DMS 273 (cell line): Measurements from ENCODE around the gene MEIOSIN.

ENCODE experiments used
- DNase-seq: peaks from one replicate; lab custom pipeline; 2025; ENCODE audit not compliant: unreplicated experiment; lab: John Stamatoyannopoulos, UW

MEIOSIN gene

GRCh38 chr19:45764945-45765701 lies 31.9 kb downstream of the MEIOSIN start:
- no peak for DNase-seq

DNA sequence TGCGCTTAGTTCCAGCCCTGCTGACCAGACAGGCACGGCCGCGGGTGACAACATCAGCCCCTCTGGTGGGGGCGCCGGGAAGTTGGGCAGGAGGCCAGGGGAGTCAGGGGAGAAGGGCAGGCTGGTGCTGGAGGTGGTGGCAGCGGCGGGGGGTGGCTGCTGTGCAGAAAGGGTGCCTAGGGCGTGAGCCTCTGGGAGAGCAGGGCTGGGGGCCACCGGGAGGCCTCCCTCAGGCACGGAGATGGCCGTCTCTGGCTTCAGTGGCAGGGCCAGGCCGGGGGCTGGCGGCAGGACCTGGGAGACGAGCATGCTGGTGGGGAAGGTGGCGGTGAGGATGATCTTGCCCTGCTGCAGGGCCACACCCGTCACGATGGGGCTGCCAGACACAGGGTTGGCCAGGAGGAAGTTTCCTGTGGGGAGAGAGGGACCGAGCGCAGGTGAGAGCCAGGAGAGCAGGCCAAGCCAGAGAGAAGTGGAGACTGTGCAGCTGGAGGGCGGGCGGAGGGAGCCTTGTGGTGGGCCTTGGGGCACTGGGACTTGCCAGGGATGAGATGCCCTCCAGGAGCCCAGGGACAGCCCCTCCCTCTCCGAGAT lies 32.6 kb downstream of the MEIOSIN start:
- no peak for DNase-seq

GRCh38 chr19:45766296-45766868 lies 33.1 kb downstream of the MEIOSIN start:
- no peak for DNase-seq

DNA sequence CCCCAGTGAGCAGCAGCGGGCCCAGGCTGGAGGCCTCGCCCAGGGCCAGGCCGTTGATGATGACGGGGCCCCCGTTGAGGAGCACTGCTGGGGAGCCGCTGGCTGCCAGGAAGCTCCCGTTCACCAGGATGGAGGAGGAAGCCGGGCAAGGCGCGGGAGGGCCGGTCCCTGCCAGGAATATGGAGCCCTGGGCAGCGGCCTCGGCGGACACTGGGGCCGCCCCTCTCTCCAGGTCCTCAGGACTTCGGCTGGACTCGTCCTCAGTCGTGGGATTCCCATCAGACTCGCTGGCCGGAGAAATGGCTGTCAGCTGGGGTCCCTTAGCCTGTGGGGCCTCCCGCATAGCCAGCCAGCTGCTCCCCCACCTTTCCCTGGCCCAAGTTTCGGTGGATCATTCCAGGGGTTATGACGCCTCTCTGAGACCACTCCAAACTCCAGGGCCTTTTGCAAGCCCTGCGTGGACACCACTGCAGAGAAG lies 33.7 kb downstream of the MEIOSIN start:
- no peak for DNase-seq

- peak; percentile 91 for DNase-seq
Observed at GRCh38 chr19:45767410-45767880, 34.2 kb downstream of the MEIOSIN start.

GRCh38 chr19:45767881-45768654 lies 34.8 kb downstream of the MEIOSIN start:
- peak; percentile 87 for DNase-seq

DNA sequence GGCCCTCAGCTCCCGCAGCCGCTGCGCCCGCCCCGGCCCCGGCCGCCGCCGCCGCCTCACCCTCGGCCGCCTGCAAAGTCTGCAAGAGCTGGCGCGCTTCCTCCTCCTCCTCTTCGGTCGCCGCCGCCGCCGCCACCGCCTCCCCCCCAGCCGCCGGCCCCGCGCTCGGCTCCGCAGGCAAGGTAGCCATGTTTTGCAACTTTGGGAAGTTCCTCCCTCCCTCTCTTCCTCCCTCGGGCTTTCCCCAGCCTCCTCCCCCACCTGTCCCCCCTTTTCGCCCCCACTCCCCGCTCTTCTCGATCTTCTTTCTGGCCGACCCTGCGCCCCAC lies 35.4 kb downstream of the MEIOSIN start:
- DNase-seq = peak; percentile 85

DNA sequence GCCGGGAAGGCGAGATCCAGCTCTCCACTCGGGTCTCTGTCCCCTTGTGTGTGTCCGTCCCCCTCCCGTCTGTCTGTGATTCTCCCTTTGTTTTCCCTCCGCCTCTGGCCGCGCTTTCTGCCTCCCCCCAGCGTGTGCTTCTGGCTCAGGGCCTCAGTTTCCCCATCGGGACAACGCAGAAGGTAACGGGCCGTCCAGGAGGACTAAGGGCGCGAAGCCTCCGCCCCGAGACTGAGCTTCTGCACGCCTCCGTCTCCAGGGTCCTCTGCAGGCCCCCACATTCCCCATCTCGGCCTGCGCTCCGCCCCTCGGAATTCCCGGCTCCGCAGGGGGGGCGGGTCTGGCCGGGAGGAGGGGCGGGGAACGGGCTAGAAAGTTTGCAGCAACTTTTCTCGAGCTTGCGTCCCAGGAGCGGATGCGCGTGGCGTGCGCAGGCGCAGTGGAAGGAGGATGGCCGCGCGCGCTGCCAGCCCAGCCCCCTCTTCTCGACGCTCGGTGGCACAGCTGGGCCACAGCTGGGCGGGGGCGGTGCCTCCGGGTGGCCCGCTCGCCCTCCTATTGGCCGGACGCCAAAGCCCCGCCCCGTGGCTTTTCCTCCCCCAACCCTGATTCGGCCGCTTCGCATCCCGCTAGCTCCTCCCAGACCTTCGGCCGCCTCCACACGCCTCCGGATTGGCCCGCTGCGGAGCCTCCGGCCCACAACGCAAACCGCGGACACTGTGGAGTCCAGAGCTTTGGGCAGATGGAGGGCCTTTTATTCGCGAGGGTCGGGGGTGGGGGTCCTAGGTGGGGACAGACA lies 35.9 kb downstream of the MEIOSIN start, which contains the start of gene SIX5:
Gene SIX5 (minus strand): TSS at position 269 of the 799 bp plus-strand sequence. CDS start 408 bp downstream, outside the sequence.
- DNase-seq = peak; percentile 99

GRCh38 chr19:45769821-45770191 lies 36.6 kb downstream of the MEIOSIN start:
- DNase-seq = peak; percentile 80

DNA sequence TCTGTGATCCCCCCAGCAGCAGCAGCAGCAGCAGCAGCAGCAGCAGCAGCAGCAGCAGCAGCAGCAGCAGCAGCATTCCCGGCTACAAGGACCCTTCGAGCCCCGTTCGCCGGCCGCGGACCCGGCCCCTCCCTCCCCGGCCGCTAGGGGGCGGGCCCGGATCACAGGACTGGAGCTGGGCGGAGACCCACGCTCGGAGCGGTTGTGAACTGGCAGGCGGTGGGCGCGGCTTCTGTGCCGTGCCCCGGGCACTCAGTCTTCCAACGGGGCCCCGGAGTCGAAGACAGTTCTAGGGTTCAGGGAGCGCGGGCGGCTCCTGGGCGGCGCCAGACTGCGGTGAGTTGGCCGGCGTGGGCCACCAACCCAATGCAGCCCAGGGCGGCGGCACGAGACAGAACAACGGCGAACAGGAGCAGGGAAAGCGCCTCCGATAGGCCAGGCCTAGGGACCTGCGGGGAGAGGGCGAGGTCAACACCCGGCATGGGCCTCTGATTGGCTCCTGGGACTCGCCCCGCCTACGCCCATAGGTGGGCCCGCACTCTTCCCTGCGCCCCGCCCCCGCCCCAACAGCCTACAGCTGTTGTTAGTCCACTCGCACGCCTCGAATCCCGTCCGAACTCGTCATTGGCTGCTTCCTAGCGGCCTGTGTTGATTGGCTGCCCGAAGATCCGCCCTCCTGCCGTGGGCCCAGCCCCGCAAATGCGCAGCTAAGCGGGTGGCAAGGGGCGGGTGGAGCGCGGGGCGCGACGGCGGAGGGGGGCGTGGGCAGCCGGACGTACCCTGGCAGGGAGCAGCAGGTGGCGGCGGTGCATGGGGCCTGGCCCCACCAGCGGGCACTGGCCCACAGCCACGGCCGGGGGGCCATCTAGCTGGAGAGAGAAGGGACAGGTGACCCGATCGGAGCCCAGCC lies 37.2 kb downstream of the MEIOSIN start:
- peak; percentile 97 for DNase-seq

GRCh38 chr19:45771311-45771933 lies 38.2 kb downstream of the MEIOSIN start:
- no peak for DNase-seq

- DNase-seq = no peak
Observed at GRCh38 chr19:45772130-45772840, 39.0 kb downstream of the MEIOSIN start.

- DNase-seq = no peak
Observed at GRCh38 chr19:45772912-45773311, 39.7 kb downstream of the MEIOSIN start.

- peak; percentile 75 for DNase-seq
Observed at GRCh38 chr19:45773384-45773783, 40.1 kb downstream of the MEIOSIN start.

GRCh38 chr19:45774765-45775164 lies 41.5 kb downstream of the MEIOSIN start:
- peak; percentile 41 for DNase-seq

- no peak for DNase-seq
Observed at GRCh38 chr19:45777395-45777961, 44.2 kb downstream of the MEIOSIN start.

DNA sequence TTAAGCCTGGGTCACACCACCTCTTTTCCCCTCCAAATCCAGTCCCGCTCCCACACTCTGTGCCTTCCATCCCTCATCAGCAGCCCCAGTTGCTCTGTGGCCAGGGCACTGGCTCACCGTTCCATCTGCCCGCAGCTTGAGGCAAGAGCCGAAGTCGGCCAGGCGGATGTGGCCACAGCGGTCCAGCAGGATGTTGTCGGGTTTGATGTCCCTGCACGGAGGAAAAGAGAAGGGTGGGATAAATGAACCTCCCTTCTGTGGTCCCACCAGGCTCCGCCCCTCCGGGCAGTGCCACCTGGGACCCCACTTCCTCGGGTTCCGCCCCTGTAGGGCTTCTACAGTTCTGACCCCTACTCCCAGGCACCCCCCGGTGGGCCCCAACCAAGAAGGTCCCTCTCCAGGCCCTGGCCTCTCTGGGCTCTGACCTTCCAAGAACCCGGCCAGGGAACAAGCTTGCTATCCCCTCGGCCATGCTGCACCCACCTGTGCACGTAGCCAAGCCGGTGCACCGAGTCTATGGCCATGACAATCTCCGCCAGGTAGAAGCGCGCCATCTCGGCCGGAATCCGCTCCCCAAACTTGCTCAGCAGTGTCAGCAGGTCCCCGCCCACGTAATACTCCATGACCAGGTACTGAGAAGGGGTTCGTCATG lies 44.9 kb downstream of the MEIOSIN start:
- no peak for DNase-seq
